Pulmonary artery endothelial cell (primary cell): ENCODE data around the gene PRRT4. TPM values are rescaled to one million over a fixed set of nuclear protein-coding genes. Genes with fewer than 3 reads are reported as not detected.

ENCODE experiments used
- DNase-seq: peaks from one replicate; pipeline ENCODE4 v3.0.0-alpha.2; 2011; ENCODE audit warnings: low read depth, low spot score
- total RNA-seq: library from RNA; depleted of rRNA; stranded (reverse); fragments of >200 nt; gene quantifications from 2 replicates; pipeline ENCODE4 v1.2.3, GENCODE V29; 2014

PRRT4 gene
- total RNA-seq, 1 donor from 2014 or later: not detected

GRCh38 chr7:128376077-128376476, 14.6 kb upstream of the PRRT4 start:
- DNase-seq: no peak

- DNase-seq: no peak
Measured at GRCh38 chr7:128374041-128374440, 12.6 kb upstream of the PRRT4 start.

DNA sequence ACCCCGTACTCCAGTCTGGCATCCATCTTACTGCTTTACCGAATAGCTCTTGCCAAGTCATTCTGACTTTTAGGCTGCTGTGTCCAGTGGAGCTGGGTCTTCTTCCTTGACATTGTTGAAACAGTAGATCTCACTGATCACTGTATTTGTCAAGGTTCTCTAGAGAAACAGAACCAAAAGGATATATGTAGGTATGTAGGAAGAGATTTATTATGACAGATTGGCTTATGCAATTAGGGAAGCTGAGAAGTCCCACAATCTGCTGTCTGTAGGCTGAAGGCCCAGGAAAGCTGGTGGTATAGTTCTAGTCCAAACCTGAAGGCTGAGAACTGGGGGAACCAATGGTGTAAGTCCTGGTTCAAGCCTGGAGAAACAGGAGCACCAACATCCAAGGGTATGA, 12.1 kb upstream of the PRRT4 start:
- DNase-seq: no peak

- no peak for DNase-seq
Measured at GRCh38 chr7:128370491-128370890, 9.0 kb upstream of the PRRT4 start.

GRCh38 chr7:128366986-128367385, 5.5 kb upstream of the PRRT4 start:
- DNase-seq: no peak

- no peak for DNase-seq
Measured at GRCh38 chr7:128366300-128366699, 4.8 kb upstream of the PRRT4 start.

DNA sequence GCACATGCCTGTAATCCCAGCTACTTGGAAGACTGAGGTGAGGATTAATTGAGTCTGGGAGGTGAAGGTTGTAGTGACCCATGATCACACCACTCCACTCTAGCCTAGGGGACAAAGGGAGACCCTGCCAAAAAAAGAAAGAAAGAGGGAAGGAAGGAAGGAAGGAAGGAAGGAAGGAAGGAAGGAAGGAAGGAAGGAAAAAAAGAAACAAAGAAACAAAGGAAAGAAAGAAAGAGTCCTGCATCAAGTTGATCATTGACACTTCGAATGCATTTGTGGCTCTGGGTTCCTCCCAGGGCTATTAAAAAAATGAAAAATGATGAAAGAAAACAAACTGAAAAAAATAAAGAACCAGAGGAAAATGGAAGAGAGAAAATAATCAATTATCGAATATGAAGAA, 3.9 kb upstream of the PRRT4 start:
- no peak for DNase-seq

DNA sequence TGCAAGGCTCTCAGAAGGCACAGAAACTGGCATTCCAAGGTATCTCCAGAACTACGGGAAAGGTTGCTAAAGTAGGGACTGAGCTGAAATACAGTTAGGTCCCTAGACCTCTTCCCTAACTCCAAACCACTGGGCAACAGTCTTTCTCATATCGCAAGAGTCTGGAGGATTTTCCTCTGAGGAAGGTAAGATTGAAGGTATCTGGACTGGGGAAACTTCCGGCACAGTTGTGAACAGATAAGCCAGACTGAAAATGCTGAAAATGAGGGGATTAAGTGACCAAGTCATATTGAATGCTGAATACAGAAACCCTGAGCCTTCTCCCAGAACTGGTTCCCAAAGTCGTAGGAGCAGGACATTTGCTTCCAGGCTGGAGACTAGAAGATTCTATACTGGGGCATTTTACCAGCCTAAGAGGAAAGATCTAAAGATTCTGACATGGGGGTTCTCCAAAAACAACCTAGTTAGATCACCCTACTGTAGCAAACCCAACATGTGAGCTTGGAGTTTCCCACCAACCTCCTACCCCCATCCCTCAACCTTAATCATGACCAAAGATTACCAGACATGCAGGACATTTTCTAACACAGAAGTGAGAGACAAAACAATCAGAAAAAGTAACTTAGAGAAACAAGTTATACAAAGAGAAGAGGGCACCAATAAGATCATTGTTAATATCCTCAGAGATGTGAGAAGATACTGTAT, 2.8 kb upstream of the PRRT4 start:
- DNase-seq: no peak

DNA sequence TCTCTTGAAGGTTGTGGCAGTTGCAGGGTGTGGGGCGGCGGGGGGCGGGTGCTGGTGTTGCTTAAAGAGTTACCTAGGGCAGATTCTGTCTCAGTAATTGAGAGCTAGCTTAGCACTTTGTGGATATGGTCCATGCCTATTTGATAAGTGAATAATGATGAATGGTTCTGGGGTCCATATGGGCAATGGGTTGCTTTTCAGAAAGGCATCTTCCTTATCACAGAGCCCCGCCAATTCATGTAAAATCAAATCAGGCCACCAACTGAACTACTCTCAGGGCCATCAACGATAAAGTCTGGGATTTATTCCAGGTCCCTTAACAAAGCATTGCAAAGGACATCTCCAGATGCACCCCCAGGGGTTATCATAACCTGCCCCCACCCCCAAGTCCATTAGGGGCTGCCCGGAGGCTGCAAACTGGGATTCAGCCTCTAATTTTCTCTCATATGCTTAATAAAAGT, 1.8 kb upstream of the PRRT4 start:
- no peak for DNase-seq

- no peak for DNase-seq
Measured at GRCh38 chr7:128362670-128363069, 1.2 kb upstream of the PRRT4 start.

- DNase-seq: no peak
Measured at GRCh38 chr7:128360359-128360678, 1.2 kb downstream of the PRRT4 start.

GRCh38 chr7:128359939-128360338, 1.6 kb downstream of the PRRT4 start:
- DNase-seq: no peak

- no peak for DNase-seq
Measured at GRCh38 chr7:128359336-128359735, 2.2 kb downstream of the PRRT4 start.

DNA sequence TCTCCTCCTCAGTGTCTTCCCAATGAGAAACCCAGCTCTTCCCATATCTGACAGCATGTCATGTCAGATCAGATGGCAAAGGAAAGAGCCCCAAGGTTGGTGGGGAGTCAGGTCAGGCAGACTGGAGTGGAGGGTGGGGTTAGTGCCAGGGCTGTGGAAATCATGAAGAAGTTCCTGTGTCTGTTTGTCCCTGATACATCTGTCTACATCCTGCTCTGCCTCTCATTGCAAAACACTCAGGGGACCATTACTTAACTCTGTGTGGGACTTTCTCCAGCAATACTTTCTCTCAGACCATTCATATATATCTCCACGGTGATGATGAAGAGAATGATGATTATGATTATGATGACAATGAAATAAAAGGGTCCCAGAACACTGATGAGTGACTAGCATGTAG, 3.3 kb downstream of the PRRT4 start:
- no peak for DNase-seq

GRCh38 chr7:128357217-128357613, 4.3 kb downstream of the PRRT4 start:
- DNase-seq: no peak

DNA sequence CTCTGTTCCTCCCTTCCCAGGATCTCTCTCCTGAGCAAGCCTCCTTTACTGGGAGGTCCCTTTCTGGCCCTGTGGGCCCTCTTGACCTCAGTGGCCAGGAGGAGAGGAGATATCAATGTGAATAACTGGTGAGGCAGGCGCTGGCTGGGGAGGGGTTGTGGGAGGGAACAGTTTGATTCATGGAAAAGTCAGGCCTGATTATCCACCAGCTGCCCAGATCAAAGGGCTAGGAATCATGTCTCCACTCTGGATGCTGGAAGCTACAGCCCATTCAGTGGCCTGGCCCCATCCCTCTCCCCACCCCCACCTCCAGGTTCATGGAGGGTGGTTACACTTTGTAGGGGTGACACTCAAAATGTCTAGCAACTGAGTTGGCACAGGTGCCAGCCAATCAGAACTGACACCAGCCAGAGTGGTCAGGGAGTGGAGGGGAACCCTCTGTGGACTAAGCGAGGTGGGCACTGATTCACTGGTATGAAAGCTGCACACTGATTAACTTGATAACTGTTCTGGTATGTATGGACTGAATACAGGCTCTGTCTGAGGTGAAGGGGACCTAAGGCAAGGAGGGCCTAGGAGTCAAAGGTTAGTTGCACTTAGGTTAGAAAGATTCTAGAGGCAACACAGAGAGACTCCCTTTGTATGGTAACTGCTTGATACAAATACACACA, 4.8 kb downstream of the PRRT4 start:
- no peak for DNase-seq

DNA sequence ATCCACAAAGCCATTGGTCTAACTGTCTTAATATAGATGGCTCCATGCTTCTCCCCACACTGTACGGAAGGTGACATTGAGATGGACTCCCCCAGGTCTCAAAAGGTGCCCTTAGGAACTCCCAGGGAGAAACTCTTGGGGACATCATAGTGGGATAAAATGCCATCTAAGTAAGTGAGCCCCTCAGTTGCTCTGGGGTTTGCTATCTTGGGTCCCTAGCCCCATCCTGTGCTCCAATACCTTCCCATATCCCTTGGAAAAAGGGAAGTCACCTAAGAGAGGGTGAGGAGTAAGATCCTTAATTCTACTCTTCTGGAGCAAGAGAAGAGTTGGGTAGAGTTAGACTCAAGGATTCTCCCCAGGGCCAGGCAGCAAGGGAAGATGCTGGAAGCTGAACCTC, 7.9 kb downstream of the PRRT4 start:
- DNase-seq: no peak

- DNase-seq: no peak
Measured at GRCh38 chr7:128353189-128353588, 8.3 kb downstream of the PRRT4 start.

DNA sequence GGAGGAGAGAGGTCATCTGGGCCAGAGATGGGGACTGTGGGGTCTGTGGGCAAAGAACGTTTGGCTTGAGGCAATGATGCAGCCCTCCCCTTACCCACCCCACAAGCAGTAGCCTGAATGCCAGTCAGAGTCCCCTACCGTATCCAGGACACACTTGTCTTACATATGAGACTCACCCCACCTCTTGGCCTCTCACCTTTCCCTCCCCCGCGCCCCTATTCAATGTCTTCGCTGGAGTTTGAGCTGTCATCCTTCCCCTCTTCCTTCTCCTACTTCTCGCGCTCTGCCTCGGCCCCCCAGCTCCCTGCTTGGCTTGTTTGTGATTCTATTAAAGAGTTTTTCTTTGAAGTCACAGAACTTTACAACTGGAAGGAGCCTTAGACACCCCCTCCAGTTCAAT, 8.9 kb downstream of the PRRT4 start:
- no peak for DNase-seq

- DNase-seq: peak; percentile 7
Measured at GRCh38 chr7:128352153-128352537, 9.3 kb downstream of the PRRT4 start.

- no peak for DNase-seq
Measured at GRCh38 chr7:128351296-128352152, 10.0 kb downstream of the PRRT4 start.

DNA sequence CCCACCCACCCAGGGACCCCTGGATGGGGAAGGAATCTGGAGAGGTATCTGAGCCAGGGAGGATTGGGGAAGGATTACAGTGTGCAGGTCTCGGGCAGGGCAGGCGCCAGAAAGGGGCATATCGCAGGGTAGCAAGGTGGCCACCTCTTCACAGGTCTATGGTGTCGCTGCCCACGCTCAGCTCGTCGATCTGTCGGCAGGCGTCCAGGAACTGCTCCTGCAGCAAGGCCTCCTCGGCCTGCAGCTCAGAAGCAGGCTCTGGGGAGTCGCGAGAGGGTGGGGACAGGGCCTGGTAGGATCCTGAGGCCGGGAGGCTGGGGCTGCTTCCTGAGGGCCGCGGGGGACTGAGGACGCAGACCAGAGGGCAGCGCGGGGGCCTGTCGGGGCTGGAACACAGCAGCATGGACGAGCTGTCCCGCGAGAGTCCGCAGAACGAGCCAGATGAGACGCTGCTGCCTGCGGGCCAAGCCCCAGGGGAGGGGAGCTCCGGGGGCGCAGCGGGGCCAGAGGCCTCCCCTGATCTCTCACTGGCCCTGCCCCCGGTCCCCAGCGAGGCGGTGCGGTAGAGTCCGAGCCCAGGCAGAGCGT, 10.7 kb downstream of the PRRT4 start:
- no peak for DNase-seq
